Gastroesophageal sphincter (tissue), 3 donors: Measurements from ENCODE around the gene ESR2.

Experiments used
- CTCF ChIP-seq, 4 experiments: fragments of 200-600 bp in 2 of 4; fragments of 450-650 bp in 2 of 4; sonication (generic) in 1 of 4; IDR thresholded peaks; one replicate each; pipeline ENCODE4 v1.5.1; 2017 to 2019; ENCODE audit warnings: antibody characterized with exemption in 4 of 4, mild to moderate bottlenecking in 2 of 4, moderate library complexity in 2 of 4
- POLR2A ChIP-seq, 2 donors: fragments of 450-650 bp; IDR thresholded peaks; one replicate each; pipeline ENCODE4 v1.6.1; 2017; ENCODE audit warnings: antibody characterized with exemption in 2 of 2, mild to moderate bottlenecking in 2 of 2, moderate library complexity in 1 of 2

DNA sequence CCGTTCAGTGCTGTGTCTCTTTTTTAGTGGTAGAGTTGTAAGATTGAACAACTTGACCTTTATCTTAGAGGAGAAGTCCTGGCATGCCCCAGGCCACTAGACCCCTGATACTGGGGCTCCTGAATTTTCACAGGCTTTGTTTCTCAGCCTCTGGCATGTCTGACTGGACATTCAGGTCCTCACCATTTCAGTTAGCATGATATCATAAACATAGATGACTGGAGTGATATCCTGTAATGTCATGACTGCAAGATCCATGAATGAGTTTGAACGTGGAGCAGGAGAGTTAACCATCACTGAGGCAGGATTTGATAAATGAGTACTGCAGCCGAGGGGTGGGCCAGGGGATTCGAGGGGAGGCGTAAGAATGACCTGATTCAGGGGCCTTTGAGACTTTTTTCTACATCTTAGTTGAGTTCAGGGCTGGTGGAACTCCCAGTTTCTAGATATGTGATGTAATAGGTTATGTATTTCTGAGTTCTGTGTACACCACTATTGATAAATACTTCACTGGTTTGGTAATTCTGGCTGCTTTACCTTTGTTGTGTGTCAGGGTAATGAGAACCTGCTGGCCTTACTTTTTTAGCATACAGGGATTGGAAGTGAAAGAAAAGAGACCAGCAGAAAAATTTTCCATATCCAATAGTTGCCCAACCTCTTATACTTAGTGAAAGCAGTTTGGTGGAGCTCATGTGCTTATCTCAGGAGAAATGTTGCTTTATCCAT lies 224.4 kb downstream of the ESR2 start:
- TF ChIP-seq POLR2A (IDR thresholded peaks at IDR 0.05) (no peak), CTCF (IDR thresholded peaks at IDR 0.05) (no peak)
